ENCODE data around the gene CISD3. TPM values are rescaled to one million over a fixed set of nuclear protein-coding genes. Genes with fewer than 3 reads are reported as not detected.
"Not testable (repeated sequence)": the region's sequence is repeated elsewhere in the genome, so short reads cannot be mapped to it uniquely, and the experiment has no call there.

The CISD3 gene
- total RNA-seq, 1 experiment from 2014 or later, result 14.1 TPM

DNA sequence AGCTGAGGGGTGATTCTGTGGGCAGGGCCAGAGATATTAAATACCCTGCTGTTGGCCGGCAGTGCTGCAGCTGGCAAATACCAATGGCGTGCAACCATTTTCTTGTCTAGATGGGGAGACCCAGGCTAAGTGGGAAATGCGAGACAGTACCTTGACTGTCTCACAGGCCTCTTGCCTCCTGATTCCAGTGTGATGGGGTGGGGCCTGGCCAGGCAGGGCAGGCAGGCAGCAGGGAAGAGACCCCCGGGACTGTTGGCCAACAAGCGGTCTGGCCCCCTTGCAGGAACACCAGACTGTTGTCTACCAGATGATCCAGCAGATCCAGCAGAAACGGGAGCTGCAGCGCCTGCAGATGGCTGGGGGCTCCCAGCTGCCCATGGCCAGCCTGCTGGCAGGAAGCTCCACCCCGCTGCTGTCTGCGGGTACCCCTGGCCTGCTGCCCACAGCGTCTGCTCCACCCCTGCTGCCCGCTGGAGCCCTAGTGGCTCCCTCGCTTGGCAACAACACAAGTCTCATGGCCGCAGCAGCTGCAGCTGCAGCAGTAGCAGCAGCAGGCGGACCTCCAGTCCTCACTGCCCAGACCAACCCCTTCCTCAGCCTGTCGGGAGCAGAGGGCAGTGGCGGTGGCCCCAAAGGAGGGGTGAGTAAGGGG lies 5.7 kb upstream of the CISD3 start:
- CTCF ChIA-PET, result no interaction called here
- POLR2A ChIA-PET (ENCODE audit: unreplicated experiment), result no interaction called here
- Histone ChIP-seq H3F3A (ENCODE audit: low read length, unreplicated experiment) (no peaks in the 10 kb centered on the region), H3K4me1 (ENCODE audit: insufficient read depth, low read length) (peaks cover 4% of the 10 kb centered on the region), H3K9me3 (ENCODE audit: low read length) (no peaks in the 10 kb centered on the region), H3K4me2 (ENCODE audit: low read length) (no peak overlapping the region), H3K9ac (ENCODE audit: low read length) (no peak overlapping the region), H3K4me3 (ENCODE audit: low read length) (no peak overlapping the region), H3K27ac (ENCODE audit: low read length) (no peak overlapping the region), H3K27me3 (ENCODE audit: low read length) (no peaks in the 10 kb centered on the region), H3K9me2 (replicated peaks; ENCODE audit: low read length) (no peaks in the 10 kb centered on the region), H2AFZ (ENCODE audit: low read length) (no peak overlapping the region), H4K20me1 (ENCODE audit: low read length) (no peaks in the 10 kb centered on the region), H3K36me3 (ENCODE audit: low read depth, low read length) (no peaks in the 10 kb centered on the region), H3K79me2 (ENCODE audit: low read length) (no peaks in the 10 kb centered on the region)
- DNase-seq (no peak), ATAC-seq (no peak)
- no TSS peak for BruUV-seq (replicated peaks)
- intact Hi-C loops (cut with micrococcal nuclease), result no loop called here
- TF ChIP-seq CTCF (conservative IDR thresholded peaks at IDR 0.05; ENCODE audit: low read depth, low read length) (no peak), EZH2 (IDR thresholded peaks at IDR 0.05; ENCODE audit: low read length, unreplicated experiment) (no peak), EZH2phosphoT487 (IDR thresholded peaks at IDR 0.05; ENCODE audit: borderline replicate concordance, low read length) (no peak)

DNA sequence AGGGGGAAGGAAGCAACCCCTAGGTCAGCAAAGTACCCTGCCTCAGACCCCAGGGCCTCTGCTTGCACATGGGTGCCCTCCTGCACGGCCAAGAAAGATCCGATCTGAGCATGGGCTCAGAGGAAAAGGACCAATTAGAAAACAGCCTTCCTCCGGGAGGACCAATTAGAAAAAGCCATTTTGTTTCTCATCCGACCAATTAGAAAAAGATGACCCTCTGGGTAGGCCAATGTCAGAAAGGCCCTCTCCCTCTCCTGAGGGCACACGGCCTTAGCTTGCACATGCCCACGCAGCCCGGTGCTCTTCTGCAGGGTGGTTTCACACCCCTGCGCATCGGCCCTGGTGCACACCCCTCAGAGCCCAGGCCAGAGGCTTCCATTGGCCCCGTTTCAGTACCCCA lies 5.1 kb upstream of the CISD3 start:
- Histone ChIP-seq H2AFZ (ENCODE audit: low read length) (no peak overlapping the region), H3K9me3 (ENCODE audit: low read length) (no peaks in the 10 kb centered on the region), H3F3A (ENCODE audit: low read length, unreplicated experiment) (no peaks in the 10 kb centered on the region), H4K20me1 (ENCODE audit: low read length) (no peaks in the 10 kb centered on the region), H3K36me3 (ENCODE audit: low read depth, low read length) (no peaks in the 10 kb centered on the region), H3K4me2 (ENCODE audit: low read length) (no peak overlapping the region), H3K27me3 (ENCODE audit: low read length) (no peaks in the 10 kb centered on the region), H3K9ac (ENCODE audit: low read length) (no peak overlapping the region), H3K4me3 (ENCODE audit: low read length) (no peak overlapping the region), H3K9me2 (replicated peaks; ENCODE audit: low read length) (no peaks in the 10 kb centered on the region), H3K27ac (ENCODE audit: low read length) (no peak overlapping the region), H3K4me1 (ENCODE audit: insufficient read depth, low read length) (peaks cover 6% of the 10 kb centered on the region), H3K79me2 (ENCODE audit: low read length) (no peaks in the 10 kb centered on the region)
- TF ChIP-seq EZH2phosphoT487 (IDR thresholded peaks at IDR 0.05; ENCODE audit: borderline replicate concordance, low read length) (no peak), EZH2 (IDR thresholded peaks at IDR 0.05; ENCODE audit: low read length, unreplicated experiment) (no peak)
- ChIA-PET CTCF (no interaction called here), POLR2A (ENCODE audit: unreplicated experiment) (no interaction called here)
- no peak for ATAC-seq
- BruUV-seq (replicated peaks), result no TSS peak
- DNase-seq, result no peak
- intact Hi-C loops (cut with micrococcal nuclease), result no loop called here

DNA sequence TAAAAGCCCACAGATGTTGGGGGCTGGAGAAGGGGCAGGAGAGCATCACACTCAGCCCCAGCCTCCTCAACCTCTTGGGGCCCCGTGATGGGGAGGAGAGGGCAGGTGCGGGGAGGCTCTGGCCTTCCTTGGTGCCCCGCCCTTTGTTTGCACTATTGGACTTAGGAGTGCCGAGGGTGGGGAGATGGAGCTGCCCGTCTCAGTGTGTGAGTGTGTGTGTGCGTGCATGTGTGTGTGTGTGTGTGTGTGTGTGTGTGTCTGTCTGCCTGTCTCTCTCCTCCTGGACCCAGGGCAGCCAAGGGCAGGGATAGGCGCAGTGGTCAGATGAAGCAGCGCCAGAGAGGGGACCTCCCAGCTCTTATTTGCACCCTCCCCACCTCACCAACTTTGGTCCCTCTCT lies 4.0 kb upstream of the CISD3 start:
- H3K4me2 ChIP-seq (ENCODE audit: low read length); H3K4me1 ChIP-seq (ENCODE audit: insufficient read depth, low read length); H3K79me2 ChIP-seq (ENCODE audit: low read length); H3K4me3 ChIP-seq (ENCODE audit: low read length); ATAC-seq; H3K27ac ChIP-seq (ENCODE audit: low read length); H3K9me3 ChIP-seq (ENCODE audit: low read length); H3K9ac ChIP-seq (ENCODE audit: low read length); H3K27me3 ChIP-seq (ENCODE audit: low read length); BruUV-seq (replicated peaks); POLR2A ChIA-PET (ENCODE audit: unreplicated experiment); H4K20me1 ChIP-seq (ENCODE audit: low read length); DNase-seq; CTCF ChIA-PET; H3F3A ChIP-seq (ENCODE audit: low read length, unreplicated experiment); H2AFZ ChIP-seq (ENCODE audit: low read length); H3K36me3 ChIP-seq (ENCODE audit: low read depth, low read length); intact Hi-C loops (cut with micrococcal nuclease); H3K9me2 ChIP-seq (replicated peaks; ENCODE audit: low read length): not testable (repeated sequence)

GRCh38 chr17:38727736-38728135 lies 2.4 kb upstream of the CISD3 start:
- Histone ChIP-seq H3K9me2 (replicated peaks; ENCODE audit: low read length) (no peaks in the 10 kb centered on the region), H3K4me1 (ENCODE audit: insufficient read depth, low read length) (peaks cover 20% of the 10 kb centered on the region), H3K36me3 (ENCODE audit: low read depth, low read length) (no peaks in the 10 kb centered on the region), H3K9ac (ENCODE audit: low read length) (no peak overlapping the region), H4K20me1 (ENCODE audit: low read length) (no peaks in the 10 kb centered on the region), H2AFZ (ENCODE audit: low read length) (no peak overlapping the region), H3K4me3 (ENCODE audit: low read length) (no peak overlapping the region), H3K27ac (ENCODE audit: low read length) (no peak overlapping the region), H3K4me2 (ENCODE audit: low read length) (no peak overlapping the region), H3F3A (ENCODE audit: low read length, unreplicated experiment) (no peaks in the 10 kb centered on the region), H3K79me2 (ENCODE audit: low read length) (peaks cover 23% of the 10 kb centered on the region), H3K27me3 (ENCODE audit: low read length) (no peaks in the 10 kb centered on the region), H3K9me3 (ENCODE audit: low read length) (no peaks in the 10 kb centered on the region)
- ChIA-PET POLR2A (ENCODE audit: unreplicated experiment) (no interaction called here), CTCF (no interaction called here)
- no peak for DNase-seq
- intact Hi-C loops (cut with micrococcal nuclease), result no loop called here
- no TSS peak for BruUV-seq (replicated peaks)
- TF ChIP-seq CTCF (conservative IDR thresholded peaks at IDR 0.05; ENCODE audit: low read depth, low read length) (no peak), EZH2 (IDR thresholded peaks at IDR 0.05; ENCODE audit: low read length, unreplicated experiment) (no peak), EZH2phosphoT487 (IDR thresholded peaks at IDR 0.05; ENCODE audit: borderline replicate concordance, low read length) (no peak)
- ATAC-seq, result no peak

Data from PC-3 (cell line).